NCI-H128 (cell line): Measurements from ENCODE around the gene DDX19B.
"Not testable (repeated sequence)": the region's sequence is repeated elsewhere in the genome, so short reads cannot be mapped to it uniquely, and the experiment has no call there.

Experiments
- DNase-seq: peaks from one replicate; lab custom pipeline; 2025; ENCODE audit not compliant: unreplicated experiment; lab: John Stamatoyannopoulos, UW

Gene DDX19B

DNA sequence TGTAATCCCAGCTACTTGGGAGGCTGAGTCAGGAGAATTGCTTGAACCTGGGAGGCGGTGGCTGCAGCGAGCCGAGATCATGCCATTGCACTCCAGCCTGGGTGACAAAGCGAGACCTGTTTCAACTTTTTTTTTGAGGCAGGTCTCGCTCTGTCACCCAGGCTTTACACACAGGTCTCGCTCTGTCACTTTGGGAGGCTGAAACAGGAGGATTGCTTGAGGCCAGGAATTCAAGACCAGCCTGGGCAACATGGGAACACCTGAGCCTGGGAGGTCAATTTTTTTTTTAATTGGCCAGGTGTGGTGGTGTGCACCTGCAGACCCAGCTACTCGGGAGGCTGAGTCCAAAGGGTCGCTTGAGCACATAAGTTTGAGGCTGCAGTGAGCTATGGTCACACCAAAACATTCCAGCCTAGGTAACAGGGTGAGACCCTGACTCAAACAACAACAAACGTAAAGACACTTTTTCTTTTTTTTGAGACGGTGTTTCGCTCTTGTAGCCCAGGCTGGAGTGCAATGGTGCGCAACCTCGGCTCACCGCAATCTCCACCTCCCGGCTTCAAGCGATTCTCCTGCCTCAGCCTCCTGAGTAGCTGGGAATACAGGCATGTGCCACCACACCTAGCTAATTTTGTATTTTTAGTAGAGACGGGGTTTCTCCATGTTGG is 11.5 kb upstream of the DDX19B start:
- DNase-seq = not testable (repeated sequence)

DNA sequence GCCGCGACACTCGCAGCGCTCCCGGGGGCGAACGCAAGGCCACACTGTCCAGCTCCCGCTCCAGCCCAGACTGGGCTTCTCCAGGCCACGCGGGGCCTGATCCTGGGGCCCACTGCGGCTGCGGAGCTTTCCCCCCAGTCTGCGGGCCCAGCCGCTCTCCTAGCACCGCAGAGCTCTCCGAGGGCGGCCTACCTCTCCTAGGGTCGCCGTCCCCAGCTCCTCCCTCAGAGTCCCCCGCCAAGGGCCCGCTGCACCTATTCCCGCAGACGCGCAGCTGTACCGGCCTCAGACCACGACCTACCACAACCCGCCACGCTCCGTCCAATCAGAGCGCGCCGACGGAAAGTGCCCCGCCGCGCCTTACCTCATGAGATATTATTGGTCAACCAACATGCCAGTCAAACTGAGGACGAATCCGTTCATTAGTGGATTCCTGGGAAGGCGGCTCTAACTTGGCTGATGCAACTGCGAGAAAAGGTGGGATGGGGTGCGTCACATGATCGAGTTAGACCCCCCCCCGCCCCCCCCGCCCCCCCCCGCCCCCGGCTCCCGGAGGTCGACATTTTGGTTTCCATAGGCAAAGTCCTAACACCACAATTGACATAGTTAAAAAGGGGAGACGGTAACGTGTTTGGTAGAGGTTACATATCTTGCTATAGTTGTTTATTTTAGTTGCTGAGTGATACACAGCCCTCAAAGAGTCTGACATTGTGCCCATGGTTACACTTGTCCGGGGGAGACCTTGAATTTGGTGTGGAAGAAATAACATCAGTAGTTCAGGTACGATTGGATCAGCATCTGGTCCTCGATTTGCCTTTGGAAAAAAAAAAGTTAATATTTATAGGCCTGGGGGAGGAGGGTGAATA is 9.5 kb upstream of the DDX19B start, which contains the start of gene AARS1:
Gene AARS1, minus strand, starts transcription at position 278 of the 866 bp plus-strand sequence. CDS start 6,743 bp downstream, outside the sequence.
- DNase-seq = peak; percentile 95

DNA sequence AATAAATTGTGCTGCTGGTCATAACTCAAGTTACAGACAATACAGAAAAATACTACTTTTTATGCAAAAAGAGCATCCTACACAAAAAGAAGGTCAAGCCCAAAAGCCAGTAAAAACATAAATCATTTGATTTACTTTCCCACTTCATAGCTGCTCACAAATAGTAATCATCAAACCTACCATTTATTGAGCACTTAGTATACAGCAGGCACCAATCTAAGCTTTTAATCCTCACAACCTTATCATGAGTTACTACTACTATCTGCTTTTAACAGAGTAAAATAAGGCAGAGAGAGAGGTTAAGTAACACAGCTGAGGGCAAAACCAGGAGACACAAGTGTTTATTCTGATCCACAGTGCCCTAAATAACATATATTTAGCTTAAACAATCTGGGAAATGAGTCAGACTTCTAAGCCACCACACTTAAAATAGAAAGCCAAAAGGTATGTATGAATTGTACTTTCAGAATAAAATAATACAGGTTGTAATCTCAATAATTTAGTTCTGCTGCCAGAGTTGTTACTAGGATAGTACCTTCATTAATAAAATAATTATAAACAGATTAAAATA is 8.0 kb upstream of the DDX19B start:
- DNase-seq = no peak

GRCh38 chr16:70292148-70292547 is 6.8 kb upstream of the DDX19B start:
- not testable (repeated sequence) for DNase-seq

GRCh38 chr16:70294385-70295025 is 4.5 kb upstream of the DDX19B start:
- no peak for DNase-seq

- no peak for DNase-seq
Observed at GRCh38 chr16:70295634-70296033, 3.4 kb upstream of the DDX19B start.

DNA sequence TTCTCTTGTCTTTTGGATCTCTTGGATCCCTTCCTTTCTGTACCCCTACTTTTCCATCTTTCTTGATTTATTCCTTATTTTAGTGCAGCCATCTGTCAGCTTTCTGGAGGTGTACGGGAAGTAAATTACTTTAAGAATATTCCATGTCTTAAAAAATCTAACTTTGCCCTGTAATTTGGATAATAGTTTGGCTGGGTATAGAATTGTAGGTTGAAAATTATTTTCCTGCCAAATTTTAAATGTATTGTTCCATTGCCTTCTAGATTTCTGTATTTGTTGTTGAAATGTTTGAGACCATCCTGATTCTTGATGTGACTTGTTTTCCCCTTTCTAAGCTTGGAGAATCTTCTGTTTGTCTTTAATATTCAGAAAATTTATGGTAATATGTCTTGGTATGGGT is 2.1 kb downstream of the DDX19B start:
- DNase-seq = no peak

GRCh38 chr16:70302745-70303144 is 3.8 kb downstream of the DDX19B start:
- no peak for DNase-seq

DNA sequence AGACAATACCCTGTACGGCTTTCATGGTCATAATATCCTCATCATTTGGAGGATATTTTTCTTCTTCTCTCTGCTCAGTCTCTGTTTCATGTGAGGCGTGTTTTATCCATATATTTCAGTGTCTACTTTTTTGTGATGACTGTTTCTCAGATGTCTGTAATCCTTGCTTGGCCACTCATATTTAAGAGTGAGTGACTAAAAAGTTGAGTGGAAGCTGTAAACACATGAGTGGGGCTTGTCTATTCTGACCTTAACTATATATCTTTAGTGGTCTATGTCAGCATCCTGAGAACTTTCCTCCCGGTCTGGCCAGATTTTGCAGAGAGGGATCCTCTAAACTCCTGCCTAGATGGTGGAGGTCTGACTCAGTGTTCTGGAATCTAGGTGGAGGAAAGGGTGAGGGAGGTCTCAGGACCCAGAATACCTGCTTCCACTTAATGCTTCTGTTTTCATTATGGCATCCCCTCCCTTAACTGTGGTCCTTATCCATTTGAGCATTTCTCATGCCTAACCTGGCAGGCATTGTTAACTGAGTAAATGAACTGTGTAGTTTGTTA is 6.0 kb downstream of the DDX19B start:
- no peak for DNase-seq

- DNase-seq = no peak
Observed at GRCh38 chr16:70306880-70307279, 7.9 kb downstream of the DDX19B start.

DNA sequence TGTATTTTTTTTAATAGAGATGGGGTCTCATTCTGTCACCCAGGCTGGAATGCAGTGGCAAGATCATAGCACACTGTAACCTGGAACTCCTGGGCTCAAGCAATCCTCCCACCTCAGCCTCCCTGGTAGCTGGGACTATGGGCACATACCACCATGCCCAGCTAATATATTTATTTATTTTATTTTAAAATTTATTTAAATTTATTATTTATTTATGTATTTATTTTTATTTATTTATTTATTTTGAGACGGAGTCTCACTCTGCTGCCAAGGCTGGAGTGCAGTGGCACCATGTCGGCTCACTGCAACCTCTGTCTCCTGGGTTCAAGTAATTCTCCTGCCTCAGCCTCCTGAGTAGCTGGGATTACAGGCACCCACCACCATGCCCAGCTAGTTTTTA is 8.7 kb downstream of the DDX19B start:
- DNase-seq = not testable (repeated sequence)

DNA sequence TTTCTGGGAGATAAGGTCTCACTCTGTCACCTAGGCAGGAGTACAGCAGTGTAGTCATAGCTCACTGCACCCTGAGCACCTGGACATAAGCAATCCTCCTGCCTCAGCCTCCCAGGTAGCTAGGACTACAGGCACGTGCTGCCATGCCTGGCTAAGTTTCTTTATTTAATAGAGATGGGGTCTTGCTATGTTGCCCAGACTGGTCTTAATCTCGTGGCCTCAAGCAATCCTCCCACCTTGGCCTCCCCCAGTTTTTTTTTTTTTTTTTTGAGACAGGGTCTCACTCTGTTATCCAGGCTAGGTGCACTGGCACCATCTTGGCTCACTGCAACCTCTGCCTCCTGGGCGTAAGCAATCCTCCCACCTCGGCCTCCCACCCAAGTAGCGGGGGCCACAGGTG is 21.1 kb downstream of the DDX19B start:
- no peak for DNase-seq

GRCh38 chr16:70324998-70325747 is 26.2 kb downstream of the DDX19B start:
- no peak for DNase-seq

DNA sequence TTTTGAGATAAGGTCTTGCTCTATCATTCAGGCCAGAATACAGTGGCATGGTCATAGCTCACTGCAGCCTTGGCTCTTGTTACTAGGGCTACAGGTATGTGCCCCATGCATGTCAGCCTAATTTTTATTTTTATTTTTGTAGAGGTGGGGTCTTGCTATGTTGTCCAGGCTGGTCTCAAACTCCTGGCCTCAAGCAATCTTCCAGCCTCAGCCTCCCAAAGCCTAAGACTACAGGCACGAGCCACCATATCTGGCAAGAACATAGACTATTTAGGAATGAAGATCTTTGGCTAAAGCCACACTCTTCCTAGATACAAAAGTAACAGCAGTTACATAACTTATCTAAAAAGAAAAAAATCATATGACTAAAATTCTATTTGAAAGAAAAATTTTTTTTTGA is 32.1 kb downstream of the DDX19B start:
- no peak for DNase-seq

- DNase-seq = no peak
Observed at GRCh38 chr16:70331588-70332358, 32.8 kb downstream of the DDX19B start.

DNA sequence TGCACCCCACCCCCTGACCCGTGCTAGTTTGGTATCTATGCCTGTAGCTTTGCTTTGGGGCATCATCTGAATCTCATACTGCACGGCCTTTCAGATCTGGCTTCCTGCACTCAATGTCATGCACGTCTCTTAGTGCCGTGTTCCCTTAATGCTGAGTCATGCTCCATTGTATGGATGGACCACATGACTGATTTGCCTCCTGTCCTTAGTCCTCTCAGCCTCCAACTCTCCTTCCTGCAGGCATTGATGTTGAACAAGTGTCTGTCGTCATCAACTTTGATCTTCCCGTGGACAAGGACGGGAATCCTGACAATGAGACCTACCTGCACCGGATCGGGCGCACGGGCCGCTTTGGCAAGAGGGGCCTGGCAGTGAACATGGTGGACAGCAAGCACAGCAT is 33.7 kb downstream of the DDX19B start:
- not testable (repeated sequence) for DNase-seq

DNA sequence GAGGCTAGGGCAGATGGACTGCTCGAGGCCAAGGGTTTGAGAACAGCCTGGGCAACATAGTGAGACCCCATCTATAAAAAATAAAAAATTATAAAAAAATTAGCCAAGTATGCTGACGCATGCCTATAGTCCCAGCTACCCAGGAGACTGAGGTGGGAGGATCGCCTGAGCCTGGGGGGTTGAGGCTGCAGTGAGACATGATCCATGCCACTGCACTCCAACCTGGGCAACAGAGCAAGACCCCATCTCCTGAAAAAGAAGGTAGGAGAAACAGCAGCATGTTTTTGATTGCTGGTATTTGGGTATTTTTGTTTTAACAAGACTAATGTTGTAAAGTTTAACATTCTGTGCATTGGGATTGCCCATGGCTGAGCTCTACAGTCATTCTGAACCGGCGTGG is 38.8 kb downstream of the DDX19B start:
- no peak for DNase-seq

DNA sequence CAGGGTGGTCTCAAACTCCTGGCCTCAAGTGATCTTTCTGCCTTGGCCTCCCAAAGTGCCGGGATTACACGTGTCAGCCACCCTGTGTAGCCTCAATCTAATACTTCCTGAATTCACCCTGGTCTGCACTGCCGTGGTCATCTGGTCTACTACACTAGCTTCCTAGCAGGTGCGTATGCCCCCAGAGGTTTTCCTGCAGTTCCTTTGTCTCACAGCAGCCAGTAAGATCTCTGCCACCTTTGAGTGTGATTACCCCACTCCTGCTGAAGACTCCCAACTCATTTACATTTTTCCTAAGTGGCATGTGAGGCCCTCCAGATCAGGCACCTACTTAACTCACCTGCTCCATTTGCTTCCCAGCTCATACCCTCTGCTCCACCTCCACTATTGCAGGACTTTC is 42.6 kb downstream of the DDX19B start:
- DNase-seq = no peak

- DNase-seq = no peak
Observed at GRCh38 chr16:70342016-70342415, 43.0 kb downstream of the DDX19B start.

DNA sequence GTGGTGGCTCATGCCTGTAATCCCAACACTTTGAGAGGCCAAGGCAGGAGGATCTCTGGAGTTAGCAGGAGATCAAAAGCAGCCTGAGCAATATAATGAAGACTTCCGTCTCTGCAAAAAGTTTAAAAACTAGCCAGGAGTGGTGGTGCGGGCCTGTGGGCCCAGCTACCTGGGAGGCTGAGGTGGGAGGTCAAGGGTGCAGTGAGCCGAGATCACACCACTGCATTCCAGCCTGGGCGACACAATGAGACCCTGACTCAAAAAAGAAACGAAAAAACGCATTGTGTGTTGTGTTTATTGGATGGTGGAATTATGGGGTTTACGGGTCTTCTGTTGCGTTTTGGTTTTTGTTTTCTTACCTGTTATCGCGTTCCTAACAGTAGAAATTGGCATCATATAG is 46.9 kb downstream of the DDX19B start:
- no peak for DNase-seq
